NCI-H1436 (cell line): ENCODE results near the gene EFS.
"Not testable (repeated sequence)": the region's sequence is repeated elsewhere in the genome, so short reads cannot be mapped to it uniquely, and the experiment has no call there.

Experiments used
- DNase-seq: peaks from one replicate; lab custom pipeline; 2025; lab: John Stamatoyannopoulos, UW

EFS gene

DNA sequence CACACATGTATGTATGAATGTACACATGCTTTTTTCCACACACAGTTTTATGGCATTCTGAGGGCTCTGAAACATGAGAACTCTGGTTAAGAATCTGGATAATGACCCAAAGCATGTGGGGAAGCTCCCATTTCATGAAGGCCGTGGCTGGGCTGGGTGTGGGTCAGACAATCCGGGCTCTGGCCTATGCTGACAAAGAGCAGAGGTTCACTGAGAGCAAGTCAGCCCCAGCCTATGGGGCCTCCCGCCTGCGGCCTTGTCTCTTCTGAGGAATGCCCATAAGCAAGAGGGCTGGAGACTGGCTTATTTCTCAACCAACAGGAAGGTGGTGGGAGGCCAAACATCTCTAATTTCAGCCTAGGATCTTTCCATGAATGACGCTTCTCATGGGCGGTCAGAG lies 34.6 kb upstream of the EFS start:
- no peak for DNase-seq

DNA sequence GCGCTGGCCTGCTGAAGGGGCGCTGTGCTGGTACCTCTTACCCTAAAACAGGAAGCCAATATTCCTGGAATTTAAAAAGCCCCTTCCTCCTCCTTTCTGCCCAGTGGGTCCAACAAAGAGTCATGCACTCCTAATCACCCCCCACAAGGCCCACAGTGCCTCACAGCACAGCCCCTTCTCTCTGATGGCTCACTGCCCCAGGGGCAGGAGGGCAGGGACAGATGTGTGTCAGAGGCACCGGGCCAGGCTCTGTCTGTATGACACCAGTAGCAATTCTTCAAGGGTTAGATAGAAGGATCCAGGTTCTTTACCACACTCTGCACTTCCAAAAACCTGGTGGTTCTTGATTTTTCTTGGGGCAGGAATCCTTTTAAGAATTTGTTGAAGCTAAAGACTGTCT lies 34.2 kb upstream of the EFS start:
- DNase-seq, result no peak

DNA sequence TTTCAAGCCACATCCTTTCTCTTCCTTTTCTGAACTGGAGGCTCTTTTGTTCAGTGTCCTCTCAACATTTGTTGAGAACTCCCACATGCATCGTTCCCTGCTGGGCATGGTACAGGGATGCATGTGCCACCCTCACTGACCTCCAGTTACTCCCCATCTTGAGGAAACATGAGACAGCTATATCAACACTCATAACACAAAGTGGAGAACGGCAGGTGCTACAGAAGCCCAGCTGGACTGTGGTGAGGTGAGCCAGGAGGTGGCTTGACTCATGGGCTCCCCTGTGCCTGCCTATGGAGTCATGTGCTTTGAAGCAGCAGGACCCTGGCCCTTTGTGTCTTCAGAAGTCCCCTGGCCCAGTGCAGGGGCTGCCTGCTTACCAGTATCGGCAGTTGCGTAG lies 33.4 kb upstream of the EFS start:
- no peak for DNase-seq

DNA sequence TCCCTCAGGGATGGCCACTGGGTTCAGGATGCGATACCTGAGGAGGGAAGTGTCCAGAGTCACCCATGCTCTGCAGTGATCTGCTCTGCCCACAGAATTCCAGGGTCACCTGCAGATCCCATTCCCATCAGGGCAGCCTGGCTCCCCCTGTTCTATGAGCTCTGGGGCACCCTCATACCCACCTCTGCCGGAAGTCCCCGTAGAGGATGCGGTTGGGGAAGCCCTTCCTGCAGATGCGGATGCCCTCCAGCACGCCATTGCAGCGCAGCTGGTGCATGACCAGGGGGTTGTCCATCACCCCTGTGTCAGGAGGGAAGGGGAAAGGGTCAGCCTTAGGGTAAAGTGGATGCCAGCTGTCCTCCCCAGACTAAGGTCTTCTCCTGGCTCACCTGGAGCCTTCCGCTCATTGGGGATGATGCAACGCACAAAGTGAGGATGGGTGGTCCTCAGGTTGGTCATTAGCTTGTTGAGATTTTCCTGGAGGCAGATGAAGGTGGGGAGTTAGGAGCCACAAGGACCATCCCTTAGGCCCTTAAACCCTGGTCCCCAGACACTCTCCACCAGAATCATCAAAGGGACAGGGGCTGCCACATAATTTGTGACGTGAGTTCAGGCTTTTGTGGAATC lies 31.9 kb upstream of the EFS start:
- no peak for DNase-seq

DNA sequence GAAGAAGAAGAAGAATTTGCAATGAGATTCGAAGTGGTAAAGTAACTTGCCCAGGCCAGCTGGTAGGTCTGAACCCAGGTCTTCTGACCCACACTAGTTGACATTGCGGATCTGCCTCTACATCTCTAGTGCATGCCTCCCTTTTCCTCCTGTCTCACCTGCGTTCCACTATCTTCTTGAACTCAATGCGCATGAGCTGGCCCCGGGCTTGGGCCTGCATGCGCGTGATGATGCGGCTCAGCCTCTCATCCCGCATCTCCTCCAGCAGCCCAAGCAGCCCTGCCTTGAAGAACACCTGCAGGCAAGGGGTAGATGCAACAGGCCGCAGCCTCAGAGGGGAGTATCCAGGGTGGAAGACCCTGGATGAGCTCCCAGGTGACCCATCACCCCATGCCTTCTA lies 31.2 kb upstream of the EFS start:
- no peak for DNase-seq

DNA sequence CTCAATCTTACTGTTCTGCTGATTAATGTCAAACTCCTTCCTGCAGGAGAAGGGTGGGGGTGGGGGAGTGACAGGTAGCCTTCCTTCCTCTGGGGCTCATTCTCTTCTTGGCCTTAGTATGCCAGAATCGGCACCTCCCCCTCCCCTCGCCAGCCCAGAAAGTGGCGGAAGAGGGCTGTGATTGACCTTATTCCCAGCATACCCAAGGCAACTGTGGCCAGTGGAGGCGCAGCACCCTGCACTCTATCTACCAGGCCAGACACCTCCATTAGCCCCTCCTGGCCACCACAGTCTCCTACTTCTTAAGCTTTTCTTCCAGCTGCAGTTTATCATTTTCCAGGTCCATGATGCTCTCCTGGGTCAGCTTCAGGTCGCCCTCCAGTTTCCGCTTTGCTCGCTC lies 27.6 kb upstream of the EFS start:
- no peak for DNase-seq

DNA sequence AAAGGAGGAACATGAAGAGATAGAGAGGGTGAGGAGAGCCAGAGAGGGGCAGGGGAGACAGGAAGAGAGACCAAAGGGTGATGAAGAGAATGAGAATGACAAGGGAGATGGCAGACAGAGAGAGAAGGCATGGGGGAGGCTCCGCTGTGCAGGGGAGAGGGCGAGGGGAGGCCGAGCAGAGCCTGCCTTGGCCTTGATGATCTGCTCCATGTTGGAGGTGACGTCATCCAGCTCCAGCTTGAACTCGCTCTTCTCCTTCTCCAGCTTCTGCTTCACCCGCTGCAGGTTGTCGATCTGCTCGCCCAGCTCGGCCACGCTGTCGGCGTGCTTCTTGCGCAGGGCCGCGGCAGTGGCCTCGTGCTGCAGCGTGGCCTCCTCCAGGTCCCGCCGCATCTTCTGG lies 24.9 kb upstream of the EFS start:
- not testable (repeated sequence) for DNase-seq

DNA sequence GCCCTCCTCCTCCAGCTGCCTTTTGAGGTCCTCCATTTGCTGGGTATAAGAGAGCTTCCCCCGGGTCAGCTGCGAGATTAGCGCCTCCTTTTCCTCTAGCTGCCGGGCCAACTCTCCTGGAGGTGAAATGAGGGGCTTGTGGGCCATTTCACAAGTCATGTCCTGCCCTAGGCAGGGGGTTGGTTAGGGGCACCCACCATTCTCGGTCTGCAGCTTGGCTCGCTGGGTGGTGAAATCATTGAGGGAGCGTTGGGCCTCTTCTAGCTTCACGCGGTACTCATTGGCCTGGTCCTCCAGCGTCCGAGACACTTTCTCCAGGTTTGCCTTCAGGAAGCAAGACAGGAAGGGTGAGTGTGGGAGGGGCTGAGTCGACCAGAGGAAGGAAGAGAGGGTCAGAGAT lies 24.4 kb upstream of the EFS start:
- no peak for DNase-seq

DNA sequence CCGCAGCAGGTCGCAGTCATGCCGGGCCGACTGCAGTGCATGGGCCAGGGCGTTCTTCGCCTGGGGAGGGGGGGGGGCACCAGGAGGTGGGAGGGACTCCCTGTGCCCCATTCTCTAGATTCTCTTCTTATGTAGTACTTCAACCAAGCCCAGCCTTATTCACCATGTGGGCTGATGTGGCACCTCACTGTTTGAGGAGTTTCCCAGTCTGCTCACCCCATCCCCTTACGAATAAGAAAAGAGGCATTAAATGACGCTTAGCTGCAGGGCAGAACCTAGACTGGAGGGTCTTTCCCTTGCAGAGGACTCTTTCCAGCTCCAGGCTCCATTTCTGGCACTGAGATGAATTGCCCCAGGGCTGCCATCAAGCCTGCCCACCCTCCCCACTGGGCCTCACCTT lies 24.0 kb upstream of the EFS start:
- DNase-seq, result no peak

DNA sequence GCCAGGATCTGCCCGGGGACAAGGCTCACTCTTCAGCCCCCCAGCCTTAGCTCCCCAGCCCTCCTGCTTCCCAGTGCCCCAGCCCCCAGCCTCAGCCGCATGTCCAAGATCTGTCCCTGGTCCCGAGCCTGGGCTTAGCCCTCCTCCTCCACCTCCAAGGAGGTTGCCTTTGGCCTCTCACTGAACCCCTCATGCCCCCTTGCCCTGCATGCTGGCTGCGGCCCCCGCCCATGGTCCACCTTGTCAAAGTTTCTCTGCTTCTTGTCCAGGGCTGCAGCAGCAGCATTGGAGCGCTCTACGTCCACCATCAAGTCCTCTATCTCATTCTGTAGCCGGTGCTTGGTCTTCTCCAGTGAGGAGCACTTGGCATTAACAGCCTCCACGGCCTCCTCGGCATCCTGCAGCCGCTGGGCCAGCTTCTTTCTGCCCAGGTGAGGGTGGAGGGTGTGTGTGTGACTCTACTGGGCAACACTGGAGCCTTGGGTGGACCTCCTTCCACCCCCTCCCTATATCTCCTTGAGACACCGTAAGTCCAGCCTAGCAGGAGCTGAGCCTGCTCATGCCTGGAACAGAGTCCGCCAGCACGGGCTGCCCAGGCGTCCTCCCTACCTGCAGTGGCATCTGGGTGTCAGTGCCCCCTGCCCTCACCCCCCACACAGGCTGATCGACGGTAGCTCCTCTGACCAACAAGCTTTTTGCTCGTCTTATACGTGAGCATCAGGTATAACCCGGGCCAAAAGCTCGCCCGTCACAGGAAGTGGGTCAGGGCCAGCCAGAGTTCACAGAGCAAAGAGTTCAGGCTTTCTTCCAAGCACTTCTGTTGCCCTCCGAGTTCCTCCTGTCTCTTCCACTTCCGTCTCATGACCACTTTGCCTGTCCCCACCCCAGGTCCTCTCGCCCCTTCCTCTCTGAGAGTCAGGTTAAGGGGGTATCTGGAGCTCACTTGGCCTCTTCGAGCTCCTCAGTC lies 23.2 kb upstream of the EFS start:
- no peak for DNase-seq

DNA sequence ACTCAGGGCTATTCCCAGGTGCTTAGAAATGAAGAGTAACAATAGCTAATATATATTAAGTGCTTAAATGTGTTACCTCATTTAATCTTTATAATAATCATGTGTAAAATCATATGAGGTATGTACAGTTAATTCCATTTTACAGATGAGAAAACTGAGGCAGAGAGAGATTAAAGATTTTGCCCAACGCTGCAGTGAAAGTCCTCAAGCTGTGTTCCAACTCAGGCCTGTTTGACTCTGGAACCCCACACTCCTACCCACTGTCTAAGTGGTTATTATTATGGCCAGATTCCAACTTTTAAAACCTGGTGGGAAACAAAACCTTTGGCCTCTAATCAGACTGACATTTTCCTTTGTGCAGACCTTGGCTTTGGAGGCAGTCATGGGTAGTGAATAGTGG lies 22.0 kb upstream of the EFS start:
- DNase-seq, result no peak

DNA sequence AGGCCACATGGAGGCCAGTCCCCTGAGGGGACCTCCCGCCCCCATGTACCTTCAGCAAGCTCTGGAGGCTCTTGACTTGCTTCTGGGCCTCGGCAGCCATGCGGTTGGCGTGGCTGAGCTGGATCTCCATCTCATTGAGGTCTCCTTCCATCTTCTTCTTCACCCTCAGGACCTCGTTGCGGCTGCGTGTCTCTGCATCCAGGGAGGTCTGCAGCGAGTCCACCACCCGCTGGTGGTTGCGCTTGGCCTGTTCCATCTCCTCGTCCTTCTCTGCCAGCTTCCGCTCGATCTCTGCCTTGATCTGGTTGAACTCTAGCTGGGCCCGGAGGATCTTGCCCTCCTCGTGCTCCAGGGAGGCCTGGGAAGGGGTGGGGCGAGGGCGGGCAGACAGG lies 21.3 kb upstream of the EFS start:
- not testable (repeated sequence) for DNase-seq

DNA sequence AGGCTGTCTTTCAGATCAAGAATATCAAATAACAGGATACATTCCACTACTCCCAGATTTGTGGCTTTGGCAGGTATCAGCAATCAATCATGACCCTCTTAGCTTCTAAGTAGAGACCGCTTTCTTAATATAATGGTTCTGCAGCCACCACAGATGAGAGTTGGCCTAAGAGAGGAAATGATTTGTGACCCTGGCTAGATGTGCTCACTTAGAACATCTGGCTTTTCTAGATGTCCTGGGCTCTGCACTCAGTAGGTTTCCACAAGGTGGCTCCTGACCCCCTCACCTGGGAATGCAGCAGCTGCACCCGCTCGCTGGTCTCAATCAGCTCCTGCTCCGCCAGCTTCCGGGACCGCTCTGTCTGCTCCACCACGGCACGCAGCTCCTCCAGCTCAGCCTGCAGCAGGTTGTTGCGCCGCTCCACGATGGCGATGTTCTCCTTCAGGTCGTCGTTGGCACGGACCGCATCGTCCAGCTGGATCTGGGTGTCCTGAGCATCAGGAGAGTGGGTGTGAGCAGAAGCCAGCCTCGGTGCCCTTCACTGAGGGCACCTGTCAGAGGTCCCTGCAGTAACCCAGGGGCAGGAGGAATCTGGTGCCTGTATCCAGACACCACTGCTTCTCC lies 20.8 kb upstream of the EFS start:
- DNase-seq, result no peak

DNA sequence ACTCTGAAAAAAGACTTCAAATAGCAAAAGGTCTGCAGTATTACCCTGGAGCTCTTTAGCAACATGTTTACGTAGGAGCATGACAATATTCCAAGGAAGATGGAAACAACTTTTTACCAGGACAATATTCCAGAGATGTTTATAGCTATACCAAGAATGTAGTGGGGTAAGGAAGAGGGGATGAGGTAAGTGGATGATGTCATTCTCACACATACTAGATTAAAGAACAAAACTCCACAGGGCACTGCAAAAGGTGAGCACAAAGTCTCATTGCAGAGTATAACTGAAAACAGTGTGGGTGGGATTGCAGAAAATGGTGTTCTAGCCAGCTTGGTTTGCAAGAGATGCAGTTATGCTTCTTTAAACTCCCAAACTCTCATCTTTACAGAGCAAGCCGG lies 20.3 kb upstream of the EFS start:
- DNase-seq, result no peak

DNA sequence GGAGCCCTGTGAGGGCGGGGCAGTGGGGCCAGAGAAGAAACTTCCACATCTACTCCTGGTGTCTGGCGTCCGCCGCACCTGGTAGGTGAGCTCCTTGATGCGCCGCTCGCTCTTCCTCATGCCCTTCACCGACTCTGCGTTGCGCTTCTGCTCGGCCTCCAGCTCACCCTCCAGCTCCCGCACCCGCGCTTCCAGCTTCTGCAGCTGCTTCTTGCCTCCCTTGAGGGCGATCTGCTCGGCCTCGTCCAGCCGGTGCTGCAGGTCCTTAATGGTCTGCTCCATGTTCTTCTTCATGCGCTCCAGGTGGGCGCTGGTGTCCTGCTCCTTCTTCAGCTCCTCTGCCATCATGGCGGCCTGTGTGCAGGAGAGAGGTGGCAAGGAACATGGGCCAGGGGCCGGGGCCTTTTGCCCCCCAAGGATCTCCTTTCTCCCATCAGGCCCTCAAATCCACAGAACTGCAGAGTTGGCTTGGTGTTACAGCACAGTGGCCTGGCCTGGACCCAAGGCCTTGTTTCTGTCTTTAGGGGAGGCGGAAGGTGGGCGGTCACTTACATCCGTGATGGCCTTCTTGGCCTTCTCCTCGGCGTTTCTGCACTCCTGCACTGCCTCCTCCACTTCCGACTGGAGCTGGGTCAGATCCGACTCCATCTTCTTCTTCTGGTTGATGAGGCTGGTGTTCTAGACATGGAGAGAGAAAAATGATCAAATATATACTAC lies 19.6 kb upstream of the EFS start:
- DNase-seq, result no peak

DNA sequence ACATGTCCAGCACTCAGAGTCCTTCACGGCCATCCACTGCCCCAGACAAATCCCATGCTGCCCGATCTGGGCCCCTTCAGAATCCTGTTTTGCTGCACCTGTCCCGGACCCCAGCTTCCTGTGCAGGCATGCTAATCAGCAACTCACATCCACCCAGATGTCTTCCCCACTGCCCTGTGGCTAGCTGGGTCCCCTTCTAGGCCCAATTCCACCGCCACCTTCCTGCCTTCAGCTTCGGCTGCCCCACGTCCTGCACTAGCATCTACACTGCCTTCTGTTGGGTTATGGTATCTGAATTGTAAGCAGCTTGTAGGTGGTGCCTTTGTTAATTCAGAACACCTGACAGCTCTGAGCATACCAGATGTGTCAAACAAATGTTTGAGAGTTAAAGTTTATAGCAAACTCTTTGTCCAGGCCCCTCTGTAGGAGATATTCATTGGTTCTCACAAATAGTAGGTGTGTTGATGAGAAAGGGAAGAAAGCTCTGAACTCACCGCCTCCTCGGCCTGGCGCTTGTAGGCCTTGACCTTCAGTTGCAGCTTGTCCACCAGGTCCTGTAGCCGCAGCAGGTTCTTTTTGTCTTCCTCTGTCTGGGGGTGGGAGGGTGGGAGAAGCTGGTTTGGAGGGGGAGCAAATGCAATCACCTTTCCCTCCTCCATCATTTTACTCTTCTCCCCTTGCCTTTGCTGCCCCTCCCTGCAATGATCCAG lies 17.9 kb upstream of the EFS start:
- DNase-seq, result no peak

DNA sequence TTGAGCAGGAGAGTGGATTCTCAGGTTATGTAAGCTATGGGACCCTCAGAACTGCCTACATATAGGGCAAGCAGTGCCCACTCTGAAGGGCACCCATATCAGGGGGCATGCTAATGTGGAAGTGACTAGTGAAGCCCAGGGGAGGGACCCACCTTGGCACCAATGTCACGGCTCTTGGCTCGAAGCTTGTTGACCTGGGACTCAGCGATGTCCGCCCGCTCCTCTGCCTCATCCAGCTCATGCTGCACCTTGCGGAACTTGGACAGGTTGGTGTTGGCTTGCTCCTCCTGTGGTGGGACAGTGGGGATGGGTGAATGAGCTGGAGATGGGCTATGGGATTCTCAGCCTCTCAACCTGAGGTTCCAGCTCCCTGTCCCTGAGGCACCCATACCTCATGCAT lies 17.3 kb upstream of the EFS start:
- DNase-seq, result no peak

DNA sequence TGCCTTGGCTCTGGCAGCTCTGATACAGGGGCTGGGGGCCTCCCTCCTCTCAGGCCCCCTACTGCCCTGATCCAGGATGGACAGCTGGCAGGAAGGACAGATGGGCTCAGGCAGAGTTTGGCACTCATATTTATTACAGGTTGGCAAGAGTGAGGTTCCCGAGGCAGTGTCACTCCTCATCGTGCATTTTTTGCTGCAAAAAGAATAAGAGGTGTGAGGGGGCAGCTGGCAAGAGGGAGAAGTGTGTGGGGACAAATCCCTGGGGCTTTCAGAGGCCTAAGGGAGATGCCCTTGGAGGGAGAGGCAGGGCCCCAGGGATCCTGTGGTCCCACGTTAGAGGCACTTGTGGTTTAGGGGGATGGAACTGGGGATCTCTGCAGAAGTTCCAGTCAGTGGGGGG lies 16.9 kb upstream of the EFS start:
- DNase-seq, result no peak

DNA sequence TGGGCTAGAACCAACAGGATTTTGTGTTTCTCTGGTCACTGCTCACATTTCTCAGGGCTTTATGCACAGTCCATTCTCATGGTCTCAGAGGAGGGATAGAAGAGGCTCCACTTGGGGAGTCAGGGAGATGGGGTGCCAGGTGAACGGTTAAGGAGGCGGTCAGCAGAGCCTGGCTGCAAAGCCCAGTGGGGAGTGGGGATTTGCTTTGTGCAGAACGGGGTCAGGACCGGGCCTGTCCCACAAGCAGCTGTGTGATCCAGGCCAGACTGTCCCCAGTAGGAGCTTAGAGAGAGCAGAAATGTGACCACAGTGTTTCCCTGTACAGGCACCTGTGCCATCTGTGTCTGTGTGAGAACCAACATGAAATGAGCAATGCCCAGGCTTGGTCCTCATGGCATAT lies 16.0 kb upstream of the EFS start:
- DNase-seq, result no peak

DNA sequence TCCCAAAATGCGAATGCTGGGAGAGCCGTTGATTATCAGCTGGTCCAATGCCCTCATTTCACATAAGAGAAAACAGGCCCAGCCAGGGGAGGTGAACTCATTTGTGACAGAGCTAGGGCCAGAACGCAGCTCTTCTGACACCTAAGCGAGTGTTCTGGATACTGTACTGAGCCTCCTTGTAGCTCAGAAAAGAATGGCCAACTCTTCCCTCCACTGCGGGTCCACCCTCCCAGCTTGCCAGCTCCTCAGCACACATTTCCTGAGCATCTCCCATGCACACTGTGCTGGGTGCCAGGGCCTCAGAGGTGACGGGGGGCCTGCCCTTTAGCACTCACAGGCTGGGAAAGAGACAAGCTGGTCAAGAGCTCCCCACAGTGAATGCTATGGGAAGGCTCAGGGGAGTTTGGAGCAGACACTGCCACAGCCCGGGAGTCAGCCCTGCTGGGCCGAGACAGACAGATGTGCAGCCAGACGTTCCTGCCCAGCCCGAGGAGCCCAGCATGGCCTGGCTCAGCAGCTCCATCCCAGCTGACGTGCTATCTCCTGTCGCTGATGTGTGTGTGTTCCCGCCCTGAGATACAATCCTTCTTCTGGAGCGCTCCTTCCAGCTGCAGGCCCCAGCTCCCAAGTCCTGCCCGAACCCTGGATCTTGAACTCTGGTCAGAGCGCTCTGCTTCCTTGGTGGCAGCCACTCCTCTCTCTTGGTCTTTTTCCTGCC lies 15.4 kb upstream of the EFS start:
- no peak for DNase-seq
